LNCAP (cell line): ENCODE results near the gene SPATA18.

ENCODE experiments used
- TF ChIP-seq, protein P1 (sequence below): fragments of 450-650 bp; IDR thresholded peaks from 2 replicates; pipeline ENCODE4 v1.5.1; 2017; ENCODE audit warnings: mild to moderate bottlenecking

SPATA18 gene

DNA sequence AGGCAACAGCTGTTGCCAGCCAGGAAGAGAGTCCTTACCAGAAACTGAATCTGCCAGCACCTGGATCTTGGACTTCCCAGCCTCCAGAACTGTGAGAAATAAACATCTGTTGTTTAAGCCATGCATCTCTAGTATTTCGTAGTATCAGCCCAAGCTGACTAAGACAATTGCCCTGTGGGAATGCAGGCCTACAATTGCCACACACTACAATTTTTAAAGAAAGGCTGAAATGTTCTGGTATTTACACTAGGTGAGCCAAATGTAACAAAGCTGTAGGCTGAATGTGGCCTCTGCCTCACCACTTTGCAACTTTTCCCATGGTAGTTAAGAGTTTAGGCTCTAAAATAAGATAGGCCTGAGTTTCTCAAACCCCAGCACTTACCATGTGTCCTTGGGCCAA is 59.1 kb downstream of the SPATA18 start:
- TF ChIP-seq, protein P1, sequence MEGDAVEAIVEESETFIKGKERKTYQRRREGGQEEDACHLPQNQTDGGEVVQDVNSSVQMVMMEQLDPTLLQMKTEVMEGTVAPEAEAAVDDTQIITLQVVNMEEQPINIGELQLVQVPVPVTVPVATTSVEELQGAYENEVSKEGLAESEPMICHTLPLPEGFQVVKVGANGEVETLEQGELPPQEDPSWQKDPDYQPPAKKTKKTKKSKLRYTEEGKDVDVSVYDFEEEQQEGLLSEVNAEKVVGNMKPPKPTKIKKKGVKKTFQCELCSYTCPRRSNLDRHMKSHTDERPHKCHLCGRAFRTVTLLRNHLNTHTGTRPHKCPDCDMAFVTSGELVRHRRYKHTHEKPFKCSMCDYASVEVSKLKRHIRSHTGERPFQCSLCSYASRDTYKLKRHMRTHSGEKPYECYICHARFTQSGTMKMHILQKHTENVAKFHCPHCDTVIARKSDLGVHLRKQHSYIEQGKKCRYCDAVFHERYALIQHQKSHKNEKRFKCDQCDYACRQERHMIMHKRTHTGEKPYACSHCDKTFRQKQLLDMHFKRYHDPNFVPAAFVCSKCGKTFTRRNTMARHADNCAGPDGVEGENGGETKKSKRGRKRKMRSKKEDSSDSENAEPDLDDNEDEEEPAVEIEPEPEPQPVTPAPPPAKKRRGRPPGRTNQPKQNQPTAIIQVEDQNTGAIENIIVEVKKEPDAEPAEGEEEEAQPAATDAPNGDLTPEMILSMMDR = no peak

DNA sequence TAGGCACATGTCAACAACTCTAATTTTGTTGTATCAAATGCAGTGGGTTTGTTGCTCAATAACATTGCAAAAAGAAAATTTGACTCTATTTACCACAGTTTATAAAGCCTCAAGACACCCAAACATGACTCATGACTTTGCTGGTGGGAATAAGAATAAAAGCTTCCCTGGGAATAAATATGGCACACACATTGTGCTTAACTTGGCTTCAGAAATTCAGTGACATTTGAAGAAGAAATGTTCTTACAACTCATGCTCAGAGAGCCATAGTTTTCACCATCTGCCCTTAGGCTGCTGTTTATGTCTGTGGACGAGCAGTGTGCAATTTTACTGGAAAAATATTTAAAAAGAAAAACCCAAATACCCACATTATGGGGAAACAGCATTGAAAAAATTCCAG is 60.9 kb downstream of the SPATA18 start:
- TF ChIP-seq, protein P1 = no peak

DNA sequence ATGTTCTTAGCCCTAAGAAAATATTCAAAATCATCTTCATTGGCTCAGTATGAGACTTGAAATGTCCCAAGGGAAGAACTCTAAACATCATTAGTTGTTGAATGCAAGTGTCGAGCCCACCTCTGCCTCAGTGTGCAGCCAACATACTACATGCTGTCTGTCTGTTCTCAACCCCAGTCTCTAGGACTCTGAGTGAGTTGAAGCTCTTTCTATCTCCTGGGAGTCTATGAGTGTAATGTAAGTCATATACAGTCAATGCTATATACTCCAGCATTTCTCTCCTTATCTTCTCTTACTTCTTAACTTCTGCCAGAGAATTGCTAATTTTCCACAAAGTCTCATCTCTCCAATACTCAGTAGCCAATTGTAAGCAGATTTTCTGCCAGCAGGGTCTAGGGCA is 61.3 kb downstream of the SPATA18 start:
- TF ChIP-seq, protein P1 = no peak

DNA sequence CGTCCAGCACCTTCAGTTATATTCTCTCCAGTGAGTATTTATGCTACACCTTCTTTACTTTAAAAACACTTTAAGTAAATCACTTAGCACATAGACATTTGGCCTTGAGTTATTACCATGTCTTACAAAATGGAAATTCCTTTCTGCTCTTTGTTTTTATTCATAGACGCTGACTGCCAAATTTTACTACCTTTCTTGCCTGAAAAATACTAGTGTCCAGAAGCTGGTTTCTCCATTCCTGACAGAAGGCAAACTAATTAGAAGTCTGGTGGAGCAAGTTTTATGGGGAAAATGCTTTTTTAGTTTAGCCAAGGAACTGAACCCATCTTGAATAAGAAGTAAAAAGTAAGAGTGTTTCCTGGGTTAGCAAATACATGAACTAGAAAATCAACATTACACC is 65.5 kb downstream of the SPATA18 start:
- TF ChIP-seq, protein P1 = no peak

DNA sequence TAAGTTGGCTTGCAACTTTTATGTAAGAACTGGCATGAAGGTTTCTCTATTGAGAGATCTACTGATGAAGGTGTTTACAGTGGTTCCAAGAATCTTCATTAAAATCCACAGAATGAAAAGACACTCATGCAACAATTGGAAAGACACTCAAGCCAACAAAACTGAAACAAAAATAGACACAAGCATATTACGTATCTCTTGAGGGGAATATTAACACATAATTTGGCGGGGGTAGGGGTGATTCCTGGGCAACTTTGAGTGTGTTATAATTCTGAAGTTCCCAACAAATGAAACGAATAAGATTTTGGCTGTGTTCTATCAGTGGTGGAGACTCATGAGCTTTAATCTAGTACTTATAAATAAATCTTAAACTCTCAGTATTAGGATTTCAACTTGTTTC is 75.1 kb downstream of the SPATA18 start:
- TF ChIP-seq, protein P1 = no peak

DNA sequence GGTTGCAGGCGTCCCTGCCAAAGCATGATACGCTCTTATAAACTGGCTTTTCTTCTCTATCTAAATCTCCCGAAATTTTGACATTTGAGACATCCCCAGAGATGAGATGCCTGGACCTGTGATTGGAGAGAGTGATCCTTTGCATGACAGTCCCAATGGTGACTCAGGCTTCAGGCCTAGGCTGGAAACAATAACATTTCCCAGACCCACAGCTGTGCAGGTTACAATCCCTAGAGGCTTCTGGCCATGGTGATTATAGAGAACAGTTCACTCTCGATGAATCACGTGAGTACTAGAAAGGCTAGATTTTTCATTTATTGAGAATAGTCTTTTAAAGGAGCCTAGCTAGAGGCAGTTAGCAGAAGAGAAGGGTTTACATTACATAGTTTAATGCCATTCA is 75.9 kb downstream of the SPATA18 start:
- TF ChIP-seq, protein P1 = no peak

DNA sequence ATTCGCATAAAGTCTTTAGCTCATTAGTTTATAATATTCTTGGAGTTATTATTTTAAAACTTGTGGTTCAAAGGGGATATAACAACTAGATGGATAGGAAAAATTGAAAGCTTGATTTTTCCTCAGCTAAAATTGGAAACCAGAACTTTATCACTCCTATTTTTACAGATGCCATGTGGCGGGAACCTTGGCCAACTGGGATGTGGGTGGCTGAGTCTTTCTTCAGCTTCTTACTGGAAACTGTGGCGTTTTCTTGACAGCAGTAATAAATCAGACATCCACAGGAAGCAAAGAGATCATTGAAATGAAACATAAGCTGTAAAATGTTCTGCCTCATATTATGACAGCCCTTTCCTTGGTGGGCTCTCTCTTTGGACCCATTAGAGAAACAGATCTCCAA is 84.1 kb downstream of the SPATA18 start:
- TF ChIP-seq, protein P1 = no peak

DNA sequence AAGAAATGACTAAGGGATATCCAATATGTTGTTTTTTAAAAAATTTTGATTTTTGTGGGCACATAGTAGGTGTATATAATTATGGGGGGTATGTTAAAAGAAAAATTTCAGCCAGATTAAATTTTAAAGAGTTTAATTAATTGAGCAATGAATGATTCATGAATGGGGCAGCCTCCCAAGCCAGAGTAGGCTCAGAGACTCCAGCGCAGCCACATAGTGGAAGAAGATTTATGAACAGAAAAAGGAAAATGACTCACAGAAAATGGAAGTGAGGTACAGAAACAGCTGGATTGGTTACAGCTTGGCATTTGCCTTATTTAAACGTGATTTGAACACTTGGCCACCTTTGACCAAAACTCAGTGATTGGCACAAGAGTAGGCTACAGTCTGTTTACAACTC is 91.7 kb downstream of the SPATA18 start:
- TF ChIP-seq, protein P1 = no peak
